NCI-H526 (cell line): ENCODE data around the gene MAP2.
"Not testable (repeated sequence)": the region's sequence is repeated elsewhere in the genome, so short reads cannot be mapped to it uniquely, and the experiment has no call there.

Experiments used
- DNase-seq, 2 experiments: peaks; one replicate each; lab custom pipeline; 2025; lab: John Stamatoyannopoulos, UW

The MAP2 gene

DNA sequence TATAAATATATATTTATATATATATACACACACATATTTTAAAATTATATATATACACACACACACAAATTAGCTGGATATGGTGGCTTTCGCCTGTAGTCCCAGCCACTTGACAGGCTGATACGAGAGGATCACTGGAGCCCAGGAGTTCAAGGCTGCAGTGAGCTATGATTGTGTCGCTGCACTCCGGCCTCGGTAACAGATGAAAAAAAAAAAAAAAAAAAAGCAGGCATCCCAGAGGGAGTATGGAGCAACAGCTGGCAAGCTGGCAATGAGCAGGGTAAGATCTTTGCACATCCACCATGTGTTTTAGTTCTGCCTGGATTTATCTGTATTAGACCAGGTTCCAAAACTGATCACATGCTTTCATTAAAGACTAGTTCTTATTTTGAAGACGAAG is 170.1 kb downstream of the MAP2 start:
- DNase-seq = no peak

DNA sequence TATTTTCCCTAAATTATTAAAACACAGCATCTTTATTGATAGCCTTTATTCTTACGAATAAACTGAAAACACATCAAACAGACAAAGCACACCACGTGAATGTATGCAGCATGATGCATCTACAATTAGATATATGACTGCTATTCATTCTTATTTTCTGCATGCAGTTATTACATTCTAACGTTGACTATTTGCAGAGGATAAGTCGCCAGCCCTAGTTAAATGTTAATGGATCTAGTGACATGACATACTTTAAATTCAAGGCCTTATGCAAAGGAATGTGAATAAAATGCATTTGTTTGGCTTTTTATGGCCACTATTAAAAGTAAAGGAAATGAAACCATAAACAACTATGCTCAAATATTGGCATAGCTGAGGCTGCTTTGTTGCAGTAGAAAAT is 172.4 kb downstream of the MAP2 start:
- DNase-seq = no peak

DNA sequence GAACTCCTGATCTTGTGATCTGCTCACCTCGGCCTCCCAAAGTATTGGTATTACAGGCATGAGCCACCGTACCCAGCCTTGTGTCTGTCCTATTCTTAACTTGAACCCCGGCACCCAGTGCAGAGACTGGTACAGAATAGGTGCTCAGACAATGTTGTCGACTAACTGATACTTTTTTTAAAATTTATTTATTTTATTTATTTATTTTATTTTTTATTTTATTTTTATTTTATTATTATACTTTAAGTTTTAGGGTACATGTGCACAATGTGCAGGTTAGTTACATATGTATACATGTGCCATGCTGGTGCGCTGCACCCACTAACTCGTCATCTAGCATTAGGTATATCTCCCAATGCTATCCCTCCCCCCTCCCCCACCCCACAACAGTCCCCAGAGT is 174.4 kb downstream of the MAP2 start:
- not testable (repeated sequence) for DNase-seq

DNA sequence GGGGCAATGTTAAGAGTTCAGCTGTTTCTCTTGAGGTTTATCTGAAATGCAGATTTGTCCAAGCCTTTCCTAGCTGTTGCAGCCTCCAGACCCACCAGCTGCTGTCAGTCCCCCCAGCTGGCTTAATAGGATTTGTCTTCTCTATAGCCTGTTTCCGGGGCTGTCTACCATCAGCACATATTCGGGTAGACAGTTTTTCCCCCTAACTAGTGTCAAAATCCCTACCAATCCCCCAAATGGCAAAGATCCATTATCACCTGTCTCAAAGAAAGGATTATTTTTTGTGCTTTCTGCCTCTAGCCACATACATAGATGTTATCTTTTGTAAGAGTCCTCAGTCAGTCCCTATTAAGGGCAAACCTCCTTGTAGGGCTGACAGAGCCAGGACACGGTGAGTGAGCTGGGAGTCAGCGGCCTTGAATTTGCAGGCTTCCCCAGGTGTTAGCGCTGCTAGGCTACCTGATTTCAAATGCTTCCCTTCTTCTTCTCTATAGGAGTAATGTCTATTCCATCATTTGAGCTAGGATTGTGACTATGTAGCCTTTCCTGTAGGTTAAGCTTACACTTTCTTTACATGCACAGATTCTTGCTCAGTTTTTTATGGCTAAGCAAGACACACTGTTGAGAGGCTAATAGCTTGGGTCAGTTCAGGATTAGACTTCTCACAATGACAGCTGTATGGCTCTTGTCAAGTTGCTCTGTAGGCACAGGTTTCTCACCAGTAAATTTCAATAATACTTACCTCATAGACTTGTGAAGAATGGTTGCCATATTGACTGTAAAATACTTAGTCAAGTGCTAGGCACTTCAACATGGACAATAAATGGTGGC is 176.7 kb downstream of the MAP2 start:
- no peak for DNase-seq

DNA sequence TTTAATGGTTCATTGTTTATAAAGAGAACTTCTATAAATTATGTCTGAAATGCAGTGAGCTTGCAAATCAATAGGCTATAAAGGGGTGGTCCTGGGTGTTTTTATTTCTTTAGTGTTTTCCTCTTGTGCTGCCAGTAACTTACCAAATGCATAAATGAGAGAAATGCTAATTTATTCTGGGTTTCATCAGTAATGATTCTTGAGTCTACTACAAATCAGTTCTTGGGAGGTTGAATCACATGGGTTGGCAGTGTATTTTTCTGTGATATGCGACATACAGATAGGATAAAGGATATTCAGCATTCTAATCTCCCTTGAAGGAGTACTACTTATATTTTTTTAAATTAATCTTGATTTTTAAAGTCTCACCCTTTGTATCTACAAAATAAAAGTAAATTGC is 177.7 kb downstream of the MAP2 start:
- no peak for DNase-seq

DNA sequence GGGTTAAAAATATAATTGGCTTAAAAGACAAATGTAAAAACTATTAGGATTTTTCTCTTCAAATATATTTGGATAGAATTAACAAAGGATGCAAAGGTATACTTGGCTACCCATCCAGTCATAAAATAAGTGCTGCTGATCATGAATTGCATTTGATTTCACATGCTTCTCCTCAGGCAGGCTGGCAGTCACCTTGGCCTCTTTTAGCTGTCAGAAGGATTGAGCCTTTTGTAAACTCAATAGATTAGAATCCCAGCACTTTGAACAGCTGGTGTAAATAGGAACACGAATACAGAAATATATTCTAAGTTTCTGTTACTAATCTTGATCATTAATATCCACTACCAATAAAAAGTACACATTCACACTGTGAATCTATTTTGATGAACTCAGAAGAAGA is 178.4 kb downstream of the MAP2 start:
- DNase-seq = no peak

DNA sequence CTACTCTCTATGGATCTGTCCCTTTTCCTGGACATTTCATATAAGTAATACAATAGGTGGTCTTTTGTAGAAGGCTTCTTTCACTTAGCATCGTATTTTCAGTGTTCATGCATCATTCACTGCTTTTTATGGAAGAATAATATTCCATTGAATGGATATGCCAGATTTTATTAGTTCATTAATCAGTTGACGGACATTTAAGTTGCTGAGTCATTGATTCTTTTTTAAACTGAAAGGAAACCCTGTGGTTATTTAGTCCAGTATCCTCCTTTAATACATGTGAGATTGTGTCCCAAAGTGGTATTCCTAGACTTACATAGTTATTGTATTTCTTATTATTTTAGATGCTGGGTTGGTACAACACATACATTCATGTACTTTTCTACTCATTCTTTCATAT is 185.7 kb downstream of the MAP2 start:
- no peak for DNase-seq

DNA sequence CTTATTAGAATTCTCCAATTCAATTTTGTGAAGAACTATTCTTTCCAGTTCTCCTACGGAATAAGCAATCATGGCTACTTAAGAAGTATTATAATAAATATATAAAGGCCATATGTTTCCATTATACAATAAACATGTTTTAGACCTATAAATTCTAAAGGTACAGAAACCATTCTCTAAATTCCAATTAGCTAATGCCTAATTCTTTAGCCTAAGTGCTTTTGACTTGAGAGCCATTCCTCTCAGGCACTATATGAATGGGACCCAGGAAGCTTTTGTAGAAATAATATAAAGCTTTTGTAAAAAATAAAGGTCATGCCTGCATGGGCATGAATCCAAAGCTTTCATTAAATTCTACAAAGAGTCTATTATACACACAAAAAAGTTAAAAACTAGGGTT is 186.8 kb downstream of the MAP2 start:
- no peak for DNase-seq

DNA sequence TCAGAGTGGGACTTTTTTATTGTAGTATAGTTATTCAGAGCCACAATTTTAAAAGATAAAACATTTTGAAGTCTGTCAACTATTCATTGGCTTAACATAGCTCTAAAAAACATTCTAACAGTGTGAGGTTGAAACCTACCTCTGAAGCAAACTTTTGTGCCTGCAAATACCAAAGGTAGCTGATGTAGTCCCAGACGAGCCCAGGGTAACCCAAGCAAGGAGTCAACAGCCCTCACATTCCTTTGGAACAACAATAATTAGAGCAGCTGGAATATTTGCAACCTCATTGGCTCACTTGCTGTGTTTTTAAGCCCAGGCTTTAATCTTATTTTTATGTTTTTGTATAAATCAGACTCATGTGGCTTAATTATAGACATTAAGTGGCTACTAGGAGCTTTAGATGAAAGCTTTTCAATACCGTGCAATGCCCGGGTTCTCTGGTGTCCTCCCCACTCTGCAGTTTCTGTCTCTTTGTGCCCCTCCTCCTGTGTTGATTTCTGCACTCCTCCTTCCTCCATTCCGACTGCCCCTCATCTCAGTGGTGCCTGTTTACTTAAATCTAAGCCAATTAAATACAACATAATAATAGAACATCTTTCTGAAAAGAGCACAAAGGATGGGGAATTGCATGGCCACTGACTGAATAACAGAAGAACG is 189.9 kb downstream of the MAP2 start:
- DNase-seq = no peak

DNA sequence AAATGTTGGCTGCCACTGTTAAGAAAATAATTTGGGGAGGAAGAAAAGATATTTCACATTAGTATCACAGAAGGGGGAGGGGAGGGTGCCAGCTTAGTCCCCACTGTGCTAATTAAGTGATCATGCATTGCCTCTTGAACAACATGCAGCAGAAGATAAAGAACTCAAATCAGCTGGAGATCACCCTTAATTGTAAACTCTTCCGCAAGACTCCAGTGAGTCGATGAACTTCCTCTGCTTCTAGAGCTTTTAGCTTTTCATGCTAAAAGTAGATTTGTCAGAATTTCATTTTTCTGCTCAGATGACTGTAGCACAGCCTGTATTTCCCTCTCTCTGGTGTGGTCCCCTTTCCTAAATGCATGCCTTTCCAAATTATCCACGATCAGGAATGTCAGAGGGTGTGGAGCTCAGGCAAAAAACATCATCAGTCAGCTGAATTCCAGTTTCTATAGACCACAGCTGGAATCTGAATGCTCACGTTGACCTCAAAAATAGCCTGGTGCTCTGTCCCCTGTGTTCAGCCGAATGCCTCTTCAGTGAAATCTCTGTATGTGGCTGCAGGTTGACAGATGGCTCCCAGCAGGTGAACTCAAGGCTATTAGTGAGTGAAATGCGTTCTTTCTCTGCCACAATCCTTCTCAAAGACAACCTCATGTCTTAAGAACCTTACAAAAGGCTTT is 191.0 kb downstream of the MAP2 start:
- DNase-seq = no peak

DNA sequence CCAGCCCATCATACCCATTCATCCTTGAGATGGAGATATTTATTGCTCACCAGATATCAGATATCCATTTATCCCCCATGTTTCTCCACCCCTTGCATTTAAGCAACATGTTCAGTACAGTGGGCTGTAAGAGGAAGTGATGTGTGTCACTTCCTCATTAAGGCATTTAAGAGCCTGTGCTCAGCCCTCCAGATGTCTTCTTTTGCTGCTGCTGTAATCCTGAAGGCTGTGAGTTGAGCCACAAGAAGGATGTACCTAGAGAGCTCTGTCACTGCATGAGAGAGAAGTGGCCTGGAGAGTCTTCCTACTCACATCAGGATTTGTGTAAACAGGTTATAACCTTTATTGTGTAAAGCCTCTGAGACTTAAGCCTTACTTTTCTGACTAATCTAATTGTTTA is 195.9 kb downstream of the MAP2 start:
- peak in 1 of 2 experiments; percentile 1 for DNase-seq

DNA sequence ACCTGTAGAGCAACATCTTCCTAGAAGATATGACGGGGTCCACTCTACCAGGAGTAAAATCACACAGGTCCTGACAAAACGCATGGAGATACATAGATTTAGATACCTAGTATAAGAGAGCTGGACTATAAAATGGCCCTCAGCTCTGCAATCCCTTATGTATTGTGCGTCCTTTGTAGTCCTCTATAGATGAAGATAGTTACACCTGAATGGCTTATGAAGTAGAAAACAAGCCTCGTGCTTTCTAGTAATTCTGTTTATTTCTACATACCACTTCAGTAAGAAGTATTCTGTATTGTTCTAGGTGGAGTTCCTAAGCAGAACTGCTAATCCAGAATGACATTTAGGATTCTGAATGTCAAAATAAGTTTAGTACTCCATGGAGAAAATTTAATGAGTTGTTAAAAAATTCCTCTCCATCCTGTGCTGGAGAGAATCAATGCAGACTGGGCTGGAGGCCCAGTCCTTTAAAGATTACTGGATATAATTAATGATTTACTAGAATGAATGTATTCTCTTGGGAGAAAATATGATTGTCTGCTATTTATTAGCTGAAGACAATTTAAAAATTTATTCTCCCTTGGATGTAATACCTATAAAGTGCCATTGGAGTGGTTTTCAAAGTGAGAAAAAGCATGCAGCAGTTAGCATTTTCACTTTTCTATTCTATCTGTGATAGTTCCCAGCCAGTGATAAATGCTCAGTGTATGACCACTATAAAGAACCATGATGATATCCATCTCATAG is 200.5 kb downstream of the MAP2 start:
- no peak for DNase-seq

DNA sequence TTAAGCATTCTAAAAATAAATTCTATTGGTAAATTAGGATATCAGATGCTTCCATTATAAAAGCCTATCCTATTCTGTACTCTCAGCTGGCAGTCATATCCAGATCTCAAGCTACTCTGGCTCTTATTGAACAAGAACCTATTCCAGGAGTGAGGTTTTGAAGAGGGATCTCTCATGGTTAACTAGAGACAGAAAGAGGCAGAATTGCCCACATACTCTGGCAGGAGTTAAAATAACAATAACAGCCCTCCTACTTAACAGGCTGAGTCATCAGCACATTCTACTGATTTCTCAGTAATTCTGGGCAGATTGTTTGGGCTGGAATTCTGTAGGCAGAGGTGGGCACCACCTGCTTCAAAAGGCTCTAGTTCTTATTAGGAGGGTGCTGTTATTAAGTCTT is 205.8 kb downstream of the MAP2 start:
- DNase-seq = no peak

DNA sequence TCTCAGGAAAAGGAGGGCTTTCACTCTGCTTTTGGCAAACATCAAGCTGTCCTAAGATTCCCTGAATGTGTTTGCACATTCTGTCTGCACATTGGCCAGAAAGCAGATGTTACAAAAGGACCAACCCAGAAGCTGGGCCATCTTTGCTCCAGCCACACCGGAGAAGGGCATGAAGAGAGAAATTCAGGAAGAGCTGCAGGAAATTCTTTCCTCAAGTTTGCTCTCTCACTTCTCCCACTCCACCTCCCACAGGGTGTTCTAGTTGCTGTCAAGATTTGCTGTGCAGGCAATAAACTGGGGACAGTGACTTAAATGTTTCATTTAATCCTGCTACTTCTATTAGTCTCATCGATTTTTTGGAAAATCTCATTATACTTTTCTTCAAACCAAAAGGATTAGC is 210.1 kb downstream of the MAP2 start:
- no peak for DNase-seq

DNA sequence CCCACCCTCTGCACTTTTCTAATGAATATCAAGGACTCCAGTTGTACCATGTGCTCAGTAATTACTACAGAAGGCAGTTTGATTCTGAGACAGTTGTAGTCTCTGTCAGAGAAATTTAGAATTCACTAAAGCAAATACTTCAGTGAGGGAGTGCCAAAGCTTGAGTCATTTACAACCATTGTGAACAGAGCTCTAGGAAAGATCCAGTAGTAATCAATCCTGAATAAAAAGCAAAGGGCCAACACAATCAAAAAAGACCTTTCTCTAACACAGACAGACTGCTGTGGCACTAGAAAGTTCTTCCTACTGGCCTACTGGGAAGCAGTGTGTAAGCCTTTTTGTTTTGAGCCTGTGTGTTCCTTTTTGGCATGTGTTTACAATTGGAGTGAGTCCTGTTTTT is 212.2 kb downstream of the MAP2 start:
- DNase-seq = no peak

DNA sequence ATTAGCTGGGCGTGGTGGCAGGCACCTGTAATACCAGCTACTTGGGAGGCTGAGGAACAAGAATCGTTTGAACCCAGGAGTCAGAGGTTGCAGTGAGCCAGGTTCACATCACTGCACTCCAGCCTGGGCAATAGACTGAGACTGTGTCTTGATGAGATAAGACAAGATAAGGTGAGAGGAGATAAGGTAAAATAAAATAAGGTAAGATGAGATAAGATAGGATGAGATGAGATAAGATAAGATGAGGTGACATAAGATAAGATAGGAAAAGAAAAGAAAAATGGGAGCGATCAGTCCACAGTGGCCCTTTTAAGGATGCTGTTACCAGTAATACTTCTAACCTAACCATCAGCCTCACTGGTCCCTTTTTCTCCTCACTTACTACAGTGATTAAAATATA is 213.4 kb downstream of the MAP2 start:
- no peak for DNase-seq

DNA sequence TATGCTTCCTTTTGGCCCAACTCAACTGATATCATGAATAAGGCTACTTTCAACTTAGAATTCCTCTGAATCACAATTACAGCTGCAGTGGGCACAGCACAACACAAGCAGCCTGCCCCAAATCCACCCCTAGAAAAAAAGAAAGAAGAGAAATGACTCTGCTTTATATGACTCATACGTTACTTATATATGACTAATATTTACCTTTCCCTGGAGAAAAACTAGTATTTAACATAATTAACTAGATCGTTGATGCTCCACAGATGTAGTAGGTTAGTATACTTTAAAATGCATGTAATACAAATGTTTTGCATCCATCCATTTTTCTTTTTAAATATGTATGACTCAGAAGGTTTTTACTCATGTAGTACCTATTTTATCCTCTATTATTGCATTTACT is 214.5 kb downstream of the MAP2 start:
- no peak for DNase-seq

DNA sequence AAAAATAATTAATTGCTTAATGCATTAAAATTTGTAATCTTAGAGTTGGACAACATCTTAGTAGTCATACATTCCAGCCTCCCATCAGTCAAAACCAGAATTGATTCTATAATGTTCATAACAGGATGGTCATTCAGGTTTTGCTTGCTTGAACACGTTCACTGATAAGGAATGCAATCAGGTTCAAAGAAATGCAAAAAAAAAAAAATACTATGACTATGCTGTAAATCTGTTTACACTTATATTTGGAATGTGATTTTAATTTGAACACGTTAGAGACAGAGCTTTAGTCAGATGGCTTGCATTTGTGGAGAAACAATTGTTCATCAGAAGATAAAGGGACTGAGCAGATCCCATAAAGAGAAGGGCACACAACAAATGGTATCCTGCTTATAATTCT is 216.5 kb downstream of the MAP2 start:
- DNase-seq = no peak

DNA sequence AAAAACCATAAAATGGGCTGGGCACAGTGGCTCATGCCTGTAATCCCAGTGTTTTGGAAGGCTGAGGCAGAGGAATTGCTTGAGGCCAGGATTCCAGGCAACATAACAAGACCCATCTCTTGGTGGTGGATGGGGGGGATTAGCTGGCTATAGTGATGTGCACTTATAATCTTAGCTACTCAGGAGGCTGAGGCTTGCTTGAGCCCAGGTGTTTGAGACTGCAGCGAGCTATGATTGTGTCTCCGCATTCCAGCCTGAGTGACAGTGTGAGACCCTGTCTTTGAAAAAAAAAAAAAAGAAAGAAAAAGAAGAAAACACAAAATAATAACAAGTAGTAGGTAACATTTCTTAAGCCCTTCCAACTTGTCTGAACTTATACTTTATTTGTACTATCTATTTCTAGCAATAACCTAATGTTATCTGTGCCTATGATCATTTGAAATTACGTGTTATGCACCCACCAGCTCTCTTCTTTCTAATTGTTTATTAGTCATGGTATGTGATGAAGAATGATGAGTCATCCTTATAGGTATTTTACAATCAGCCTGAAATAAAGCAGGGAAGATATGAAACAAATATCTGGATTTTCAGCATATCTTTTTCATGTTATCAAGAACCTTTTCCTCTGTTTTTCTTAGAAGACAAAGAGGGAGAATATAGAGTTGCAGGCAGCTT is 218.4 kb downstream of the MAP2 start:
- no peak for DNase-seq

DNA sequence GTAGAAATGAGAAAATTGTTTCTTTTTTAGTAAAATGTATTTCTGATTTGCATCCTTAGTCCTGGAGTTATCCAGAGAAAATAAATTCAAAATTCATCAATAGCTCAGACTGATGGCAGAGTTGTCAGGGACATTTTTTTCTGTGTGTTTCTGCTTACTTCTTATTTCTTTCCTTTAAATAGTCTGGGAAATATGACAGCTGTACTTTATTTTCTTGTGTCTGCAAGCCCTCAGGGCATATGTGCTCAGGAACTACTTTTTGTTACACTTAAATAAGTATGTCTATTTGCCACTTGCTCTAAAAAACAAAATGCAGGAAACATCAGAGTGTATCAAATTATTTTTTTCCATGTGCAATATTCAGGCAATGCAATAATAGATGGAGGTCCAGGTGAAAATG is 221.0 kb downstream of the MAP2 start:
- no peak for DNase-seq

DNA sequence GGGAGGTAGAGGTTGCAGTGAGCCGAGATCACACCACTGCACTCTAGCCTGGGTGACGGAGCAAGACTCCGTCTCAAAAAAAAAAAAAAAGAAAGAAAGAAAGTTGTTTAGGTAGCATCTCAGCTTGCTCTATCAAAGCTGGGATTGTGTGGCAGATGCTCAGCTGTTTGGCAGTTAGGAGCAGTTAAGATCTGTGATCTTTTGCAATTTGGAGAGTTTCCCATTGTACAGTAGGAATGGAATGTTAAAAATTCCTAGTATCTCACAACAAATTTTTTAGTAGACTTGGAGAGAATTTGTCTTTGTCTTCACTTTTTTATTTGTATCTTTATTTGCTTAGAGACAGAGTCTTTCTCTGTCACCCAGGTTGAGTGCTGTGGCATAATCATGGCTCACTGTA is 224.9 kb downstream of the MAP2 start:
- DNase-seq = no peak

DNA sequence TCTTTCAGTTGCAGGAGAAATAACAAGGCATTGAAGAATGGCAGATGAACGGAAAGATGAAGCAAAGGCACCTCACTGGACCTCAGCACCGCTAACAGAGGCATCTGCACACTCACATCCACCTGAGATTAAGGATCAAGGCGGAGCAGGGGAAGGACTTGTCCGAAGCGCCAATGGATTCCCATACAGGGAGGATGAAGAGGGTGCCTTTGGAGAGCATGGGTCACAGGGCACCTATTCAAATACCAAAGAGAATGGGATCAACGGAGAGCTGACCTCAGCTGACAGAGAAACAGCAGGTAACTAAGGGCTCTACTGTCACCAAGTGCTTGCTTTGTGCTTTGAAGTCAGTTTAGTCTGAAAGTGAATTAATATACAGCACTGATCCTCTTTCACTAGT is 229.3 kb downstream of the MAP2 start:
- no peak for DNase-seq
